Endothelial cell of umbilical vein (primary cell): ENCODE data around the gene GRB14.

Experiments
- POLR2AphosphoS5 ChIP-seq: IDR thresholded peaks from 2 replicates; pipeline ENCODE4 v1.6.1; 2012; ENCODE audit warnings: low read depth, mild to moderate bottlenecking, control low read depth, low read length, moderate library complexity; ENCODE audit not compliant: insufficient read depth
- TF ChIP-seq, protein P1 (sequence below), 2 donors: IDR thresholded peaks; 1 replicate in 1 of 2; 2 replicates in 1 of 2; pipeline ENCODE4 v1.5.1; 2011; ENCODE audit warnings: low read length in 2 of 2, mild to moderate bottlenecking in 2 of 2, moderate library complexity in 2 of 2, control low read depth in 1 of 2, inconsistent platforms in 1 of 2, low read depth in 1 of 2; ENCODE audit not compliant: insufficient read depth in 1 of 2; ENCODE audit errors: extremely low read depth in 1 of 2

DNA sequence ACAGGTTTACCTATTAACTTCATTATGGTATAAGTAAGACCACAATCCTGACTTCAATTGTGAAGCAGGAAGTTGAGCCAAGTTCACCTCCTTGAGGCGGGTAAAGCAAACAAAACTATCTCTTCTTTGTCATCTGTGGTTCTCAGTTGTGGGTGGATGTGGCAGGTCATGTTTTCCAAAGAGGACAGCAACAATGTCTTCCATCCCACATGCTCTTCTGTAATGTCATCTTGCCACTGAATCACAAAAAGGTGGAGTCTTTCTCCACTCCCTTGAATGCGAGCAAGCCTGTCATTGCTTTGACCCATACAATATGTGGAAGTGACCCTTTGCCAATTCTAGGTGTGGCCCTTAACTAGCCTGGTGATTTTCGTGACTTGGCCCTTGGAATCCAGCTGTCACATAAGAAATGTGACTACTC, 98.7 kb downstream of the GRB14 start:
- no peak for TF ChIP-seq POLR2AphosphoS5
- TF ChIP-seq, protein P1, sequence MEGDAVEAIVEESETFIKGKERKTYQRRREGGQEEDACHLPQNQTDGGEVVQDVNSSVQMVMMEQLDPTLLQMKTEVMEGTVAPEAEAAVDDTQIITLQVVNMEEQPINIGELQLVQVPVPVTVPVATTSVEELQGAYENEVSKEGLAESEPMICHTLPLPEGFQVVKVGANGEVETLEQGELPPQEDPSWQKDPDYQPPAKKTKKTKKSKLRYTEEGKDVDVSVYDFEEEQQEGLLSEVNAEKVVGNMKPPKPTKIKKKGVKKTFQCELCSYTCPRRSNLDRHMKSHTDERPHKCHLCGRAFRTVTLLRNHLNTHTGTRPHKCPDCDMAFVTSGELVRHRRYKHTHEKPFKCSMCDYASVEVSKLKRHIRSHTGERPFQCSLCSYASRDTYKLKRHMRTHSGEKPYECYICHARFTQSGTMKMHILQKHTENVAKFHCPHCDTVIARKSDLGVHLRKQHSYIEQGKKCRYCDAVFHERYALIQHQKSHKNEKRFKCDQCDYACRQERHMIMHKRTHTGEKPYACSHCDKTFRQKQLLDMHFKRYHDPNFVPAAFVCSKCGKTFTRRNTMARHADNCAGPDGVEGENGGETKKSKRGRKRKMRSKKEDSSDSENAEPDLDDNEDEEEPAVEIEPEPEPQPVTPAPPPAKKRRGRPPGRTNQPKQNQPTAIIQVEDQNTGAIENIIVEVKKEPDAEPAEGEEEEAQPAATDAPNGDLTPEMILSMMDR (IDR thresholded peaks at IDR 0.05; ENCODE audit: extremely low read depth in 1 of 2, insufficient read depth in 1 of 2, low read depth in 1 of 2, low read length in 2 of 2) = no peak
